Thoracic aorta (tissue), 2 donors: Measurements from ENCODE around the gene HSPA1B. TPM values are rescaled to one million over a fixed set of nuclear protein-coding genes. Genes with fewer than 3 reads are reported as not detected.

Experiments used
- ATAC-seq: fragments of 150-250 bp; one replicate; pipeline ENCODE4 v1.8.0; 2017; ENCODE audit warnings: low read depth; ENCODE audit not compliant: insufficient number of reproducible peaks, low FRiP score
- DNase-seq: peaks from one replicate; pipeline ENCODE4 v3.0.0-alpha.2; 2020; ENCODE audit warnings: low spot score
- H3K27ac ChIP-seq, 2 donors: fragments of 200-600 bp; sonication (generic); 1 replicate in 1 of 2; 2 replicates in 1 of 2; pipeline ENCODE4 v1.5.1; 2016; ENCODE audit warnings: mild to moderate bottlenecking in 2 of 2, moderate library complexity in 2 of 2
- H3K27me3 ChIP-seq: fragments of 200-600 bp; sonication (generic); replicated peaks from 2 replicates; pipeline ENCODE4 v1.6.0; 2016; ENCODE audit warnings: mild to moderate bottlenecking; ENCODE audit not compliant: insufficient read depth
- H3K36me3 ChIP-seq: fragments of 200-600 bp; sonication (generic); one replicate; pipeline ENCODE4 v1.5.1; 2016
- H3K4me1 ChIP-seq, 2 donors: fragments of 200-600 bp; sonication (generic); 1 replicate in 1 of 2; 2 replicates in 1 of 2; pipeline versions ENCODE4 v1.5.1 to v1.6.0; 2016; ENCODE audit warnings: low read depth in 2 of 2, mild to moderate bottlenecking in 1 of 2; ENCODE audit not compliant: control insufficient read depth in 1 of 2
- H3K4me3 ChIP-seq: fragments of 200-600 bp; sonication (generic); 2 replicates; pipeline ENCODE4 v1.5.1; 2016; ENCODE audit warnings: mild to moderate bottlenecking
- H3K9me3 ChIP-seq: fragments of 200-600 bp; sonication (generic); 2 replicates; pipeline ENCODE4 v1.5.1; 2016
- CTCF ChIP-seq: fragments of 200-600 bp; sonication (generic); IDR thresholded peaks from one replicate; pipeline ENCODE4 v1.5.1; 2019; ENCODE audit warnings: antibody characterized with exemption
- total RNA-seq, 2 donors: library from RNA; depleted of rRNA; stranded (reverse); fragments of >200 nt; gene quantifications; one replicate each; pipeline versions ENCODE4 v1.1.0 to v1.2.3, GENCODE V29; 2016

HSPA1B gene
- total RNA-seq, 2 donors from 2014 or later, result 178 to 262 TPM

GRCh38 chr6:31826793-31827285 is 699 bp upstream of the HSPA1B start:
- no peaks in the 10 kb centered on the region for H3K36me3 ChIP-seq
- DNase-seq, result peak; percentile 60
- no peaks in the 10 kb centered on the region for H3K27me3 ChIP-seq
- peak overlapping the region; percentile 70 for H3K4me3 ChIP-seq
- H3K4me1 ChIP-seq, result peaks cover 29 to 41% of the 10 kb centered on the region in 2 donors
- H3K27ac ChIP-seq, result peak overlapping the region; percentile 77 to 98
- ATAC-seq, result peak; percentile 27
- TF ChIP-seq CTCF, result no peak
- no peaks in the 10 kb centered on the region for H3K9me3 ChIP-seq

GRCh38 chr6:31829633-31830283 is 2.2 kb downstream of the HSPA1B start:
- Histone ChIP-seq H3K27me3 (no peaks in the 10 kb centered on the region), H3K4me3 (peak overlapping the region; percentile 91), H3K36me3 (no peaks in the 10 kb centered on the region), H3K9me3 (no peaks in the 10 kb centered on the region), H3K27ac (peak overlapping the region; percentile 43 to 76), H3K4me1 (peaks cover 21 to 38% of the 10 kb centered on the region in 2 donors)
- ATAC-seq, result no peak
- no peak for DNase-seq
- no peak for TF ChIP-seq CTCF

GRCh38 chr6:31830886-31831335 is 3.4 kb downstream of the HSPA1B start:
- no peak for DNase-seq
- TF ChIP-seq CTCF, result no peak
- ATAC-seq, result no peak
- Histone ChIP-seq H3K36me3 (no peaks in the 10 kb centered on the region), H3K4me3 (peak overlapping the region; percentile 91), H3K27ac (peak overlapping the region; percentile 58 to 76), H3K4me1 (peaks cover 26 to 37% of the 10 kb centered on the region in 2 donors), H3K27me3 (no peaks in the 10 kb centered on the region), H3K9me3 (no peaks in the 10 kb centered on the region)

- no peaks in the 10 kb centered on the region for H3K27me3 ChIP-seq
- peak overlapping the region; percentile 91 for H3K4me3 ChIP-seq
- no peak for ATAC-seq
- DNase-seq, result no peak
- H3K9me3 ChIP-seq, result no peaks in the 10 kb centered on the region
- no peaks in the 10 kb centered on the region for H3K36me3 ChIP-seq
- H3K27ac ChIP-seq, result peak overlapping the region in 1 of 2 donors; percentile 76
- no peak for TF ChIP-seq CTCF
- peaks cover 25 to 38% of the 10 kb centered on the region in 2 donors for H3K4me1 ChIP-seq
Observed at GRCh38 chr6:31831350-31832215, 4.0 kb downstream of the HSPA1B start.
